Keratinocyte (primary cell): ENCODE measurements around the gene CTNNBL1. TPM values are rescaled to one million over a fixed set of nuclear protein-coding genes. Genes with fewer than 3 reads are reported as not detected.

ENCODE experiments used
- DNase-seq: peaks from one replicate; pipeline ENCODE4 v3.0.0-alpha.2; 2011; ENCODE audit warnings: low read depth, missing footprints, low spot score
- FAIRE-seq: peaks from 2 replicates; lab custom pipeline; 2011; peaks lifted over from hg19 to GRCh38; lab: Jason Lieb, UNC
- H2AFZ ChIP-seq: 2 replicates; pipeline ENCODE4 v1.6.0; 2012; ENCODE audit warnings: low read length, control low read depth, inconsistent platforms; ENCODE audit not compliant: control insufficient read depth
- H3K27ac ChIP-seq: 2 replicates; pipeline ENCODE4 v1.5.1; 2011; ENCODE audit warnings: low read length; ENCODE audit not compliant: control insufficient read depth, insufficient read depth
- H3K27me3 ChIP-seq: 3 replicates; pipeline ENCODE4 v1.6.0; 2011; ENCODE audit warnings: low read length; ENCODE audit not compliant: control insufficient read depth, insufficient read depth; ENCODE audit errors: extremely low read depth
- H3K36me3 ChIP-seq, 2 experiments: 2 replicates in 1 of 2; 3 replicates in 1 of 2; pipeline ENCODE4 v1.5.1; 2011; ENCODE audit warnings: low read length in 2 of 2, mild to moderate bottlenecking in 1 of 2; ENCODE audit not compliant: control insufficient read depth in 2 of 2, insufficient read depth in 2 of 2; ENCODE audit errors: extremely low read depth in 1 of 2
- H3K4me1 ChIP-seq: 3 replicates; pipeline ENCODE4 v1.5.1; 2011; ENCODE audit warnings: low read length; ENCODE audit not compliant: control insufficient read depth, insufficient read depth; ENCODE audit errors: extremely low read depth
- H3K4me2 ChIP-seq: 3 replicates; pipeline ENCODE4 v1.6.0; 2011; ENCODE audit warnings: low read depth, low read length; ENCODE audit not compliant: control insufficient read depth, insufficient read depth; ENCODE audit errors: extremely low read depth
- H3K4me3 ChIP-seq, 3 experiments: fragments of 200-600 bp in 1 of 3; sonication (generic) in 1 of 3; 2 replicates in 2 of 3; 3 replicates in 1 of 3; pipeline ENCODE4 v1.5.1; 2011 to 2016; ENCODE audit warnings: low read length in 3 of 3, mild to moderate bottlenecking in 3 of 3, control low read depth in 2 of 3, inconsistent platforms in 1 of 3, low read depth in 1 of 3, mixed read lengths in 1 of 3, mixed run types in 1 of 3, moderate library complexity in 1 of 3; ENCODE audit not compliant: control insufficient read depth in 2 of 3, insufficient read depth in 2 of 3; ENCODE audit errors: extremely low read depth in 1 of 3
- H3K79me2 ChIP-seq: 2 replicates; pipeline ENCODE4 v1.6.0; 2012; ENCODE audit warnings: low read length; ENCODE audit not compliant: control insufficient read depth, insufficient read depth
- H3K9ac ChIP-seq: 3 replicates; pipeline ENCODE4 v1.6.0; 2011; ENCODE audit warnings: low read length; ENCODE audit not compliant: control insufficient read depth, insufficient read depth; ENCODE audit errors: extremely low read depth
- H3K9me1 ChIP-seq: 3 replicates; pipeline ENCODE4 v1.6.0; 2011; ENCODE audit warnings: low read length; ENCODE audit not compliant: control insufficient read depth, insufficient read depth; ENCODE audit errors: extremely low read depth
- H3K9me3 ChIP-seq: 2 replicates; pipeline ENCODE4 v1.5.1; 2012; ENCODE audit warnings: low read depth, low read length; ENCODE audit not compliant: control insufficient read depth
- H4K20me1 ChIP-seq: 3 replicates; pipeline ENCODE4 v1.6.0; 2011; ENCODE audit warnings: low read length; ENCODE audit not compliant: control insufficient read depth, insufficient read depth; ENCODE audit errors: extremely low read depth
- EZH2 ChIP-seq: IDR thresholded peaks from one replicate; pipeline ENCODE4 v1.6.1; 2012; ENCODE audit warnings: inconsistent platforms, mild to moderate bottlenecking, low read length, moderate library complexity
- dilution Hi-C: fragments of 300-500 bp; cut with MboI; formaldehyde crosslinking; loops from one replicate; pipeline ENCODE4 v1.7.0; 2020; ENCODE audit warnings: low sequenced_read_pairs; ENCODE audit not compliant: extremely low pct_ligation_motif_present
- polyA plus RNA-seq, 5 experiments: library from polyadenylated mRNA; depleted of rRNA in 3 of 5; stranded (reverse) in 3 of 5; stranded (forward) in 1 of 5; unstranded in 1 of 5; fragments of >200 nt; gene quantifications; 1 replicate in 1 of 5; 2 replicates in 3 of 5; 3 replicates in 1 of 5; pipeline versions ENCODE4 v1.2.1 to v1.2.3, GENCODE V29; 2011 to 2012; ENCODE audit warnings: missing spikeins in 2 of 5, low read depth in 1 of 5, low replicate concordance in 1 of 5
- TF ChIP-seq, protein P1 (sequence below), 3 experiments: IDR thresholded peaks in 1 of 3; conservative IDR thresholded peaks in 1 of 3; optimal IDR thresholded peaks in 1 of 3; 2 replicates in 2 of 3; 3 replicates in 1 of 3; pipeline versions ENCODE3 to v1.5.1; 2011; ENCODE audit warnings: low read length in 3 of 3, mild to moderate bottlenecking in 3 of 3, moderate library complexity in 2 of 3, control low read depth in 1 of 3, inconsistent platforms in 1 of 3; ENCODE audit not compliant: insufficient read depth in 2 of 3; ENCODE audit errors: extremely low read depth in 1 of 3

The CTNNBL1 gene
- polyA plus RNA-seq, 1 donor (not counting 4 experiments of a cell fraction or from before 2014, with no cell fraction given), result 37.0 TPM

- H3K9me3 ChIP-seq, result no peaks in the 10 kb centered on the region
- H3K4me1 ChIP-seq, result peaks cover 5% of the 10 kb centered on the region
- H2AFZ ChIP-seq, result no peak overlapping the region
- no peak for FAIRE-seq
- no peak overlapping the region for H3K27ac ChIP-seq
- H3K9ac ChIP-seq, result no peak overlapping the region
- no peaks in the 10 kb centered on the region for H4K20me1 ChIP-seq
- no peak for DNase-seq
- H3K4me2 ChIP-seq, result no peak overlapping the region
- no peaks in the 10 kb centered on the region for H3K36me3 ChIP-seq
- peaks cover 11% of the 10 kb centered on the region for H3K27me3 ChIP-seq
- TF ChIP-seq, protein P1, sequence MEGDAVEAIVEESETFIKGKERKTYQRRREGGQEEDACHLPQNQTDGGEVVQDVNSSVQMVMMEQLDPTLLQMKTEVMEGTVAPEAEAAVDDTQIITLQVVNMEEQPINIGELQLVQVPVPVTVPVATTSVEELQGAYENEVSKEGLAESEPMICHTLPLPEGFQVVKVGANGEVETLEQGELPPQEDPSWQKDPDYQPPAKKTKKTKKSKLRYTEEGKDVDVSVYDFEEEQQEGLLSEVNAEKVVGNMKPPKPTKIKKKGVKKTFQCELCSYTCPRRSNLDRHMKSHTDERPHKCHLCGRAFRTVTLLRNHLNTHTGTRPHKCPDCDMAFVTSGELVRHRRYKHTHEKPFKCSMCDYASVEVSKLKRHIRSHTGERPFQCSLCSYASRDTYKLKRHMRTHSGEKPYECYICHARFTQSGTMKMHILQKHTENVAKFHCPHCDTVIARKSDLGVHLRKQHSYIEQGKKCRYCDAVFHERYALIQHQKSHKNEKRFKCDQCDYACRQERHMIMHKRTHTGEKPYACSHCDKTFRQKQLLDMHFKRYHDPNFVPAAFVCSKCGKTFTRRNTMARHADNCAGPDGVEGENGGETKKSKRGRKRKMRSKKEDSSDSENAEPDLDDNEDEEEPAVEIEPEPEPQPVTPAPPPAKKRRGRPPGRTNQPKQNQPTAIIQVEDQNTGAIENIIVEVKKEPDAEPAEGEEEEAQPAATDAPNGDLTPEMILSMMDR (optimal IDR thresholded peaks at IDR 0.05 in 1 of 3, IDR thresholded peaks at IDR 0.05 in 1 of 3, conservative IDR thresholded peaks at IDR 0.05 in 1 of 3; ENCODE audit: extremely low read depth in 1 of 3, insufficient read depth in 2 of 3, low read length in 3 of 3), result no peak
- TF ChIP-seq EZH2, result no peak
- no peak overlapping the region for H3K4me3 ChIP-seq
- dilution Hi-C loops, result no loop called here
- H3K79me2 ChIP-seq, result no peaks in the 10 kb centered on the region
- no peaks in the 10 kb centered on the region for H3K9me1 ChIP-seq
Measured at GRCh38 chr20:37886851-37887297, 193.0 kb downstream of the CTNNBL1 start.

DNA sequence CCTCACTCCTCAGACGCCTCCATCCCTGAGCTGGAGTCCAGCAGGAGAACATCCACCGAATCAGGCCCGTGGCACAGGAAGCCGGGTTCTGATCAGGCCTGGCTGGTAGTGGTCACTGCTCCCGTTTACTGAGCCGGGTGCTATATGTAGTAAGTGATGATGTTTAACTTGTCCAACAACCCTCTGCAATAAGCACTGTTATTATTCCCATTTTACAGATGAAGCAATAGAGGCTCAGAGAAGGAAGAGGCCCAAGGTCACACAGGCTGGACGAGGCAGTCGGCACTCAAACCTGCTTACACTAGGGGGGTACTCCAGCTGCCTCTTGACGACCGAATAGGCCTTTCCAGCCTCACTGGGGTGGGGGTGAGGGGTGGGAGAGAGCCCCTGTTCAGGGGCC is 194.8 kb downstream of the CTNNBL1 start:
- H3K9ac ChIP-seq, result no peak overlapping the region
- dilution Hi-C loops, result no loop called here

More for the DNA sequence above, 194.8 kb downstream of the CTNNBL1 start:
- Histone ChIP-seq H3K4me3 (no peak overlapping the region), H2AFZ (no peak overlapping the region), H3K4me2 (no peak overlapping the region), H3K27me3 (peaks cover 11% of the 10 kb centered on the region), H3K4me1 (peaks cover 5% of the 10 kb centered on the region), H3K36me3 (no peaks in the 10 kb centered on the region), H4K20me1 (no peaks in the 10 kb centered on the region), H3K79me2 (no peaks in the 10 kb centered on the region), H3K9me1 (no peaks in the 10 kb centered on the region), H3K9me3 (no peaks in the 10 kb centered on the region), H3K27ac (no peak overlapping the region)
- DNase-seq, result no peak
- TF ChIP-seq EZH2, result no peak
- TF ChIP-seq, protein P1 (optimal IDR thresholded peaks at IDR 0.05 in 1 of 3, IDR thresholded peaks at IDR 0.05 in 1 of 3, conservative IDR thresholded peaks at IDR 0.05 in 1 of 3; ENCODE audit: extremely low read depth in 1 of 3, insufficient read depth in 2 of 3, low read length in 3 of 3), result no peak
- FAIRE-seq, result no peak
